NCI-H510A treated with DMSO at 0.1 percent for 48 hours (cell line): Measurements from ENCODE around the gene ZNF319.

ENCODE experiments used
- DNase-seq: peaks from one replicate; lab custom pipeline; 2025; lab: John Stamatoyannopoulos, UW

Gene ZNF319

GRCh38 chr16:57999971-58000705 lies at the start of gene ZNF319:
Gene ZNF319, minus strand, starts transcription at chr16:58000672. Its CDS starts 2,407 bp downstream, at chr16:57998265.
- DNase-seq: no peak

- no peak for DNase-seq
Measured at GRCh38 chr16:58049232-58050185, 49.0 kb upstream of the ZNF319 start.

GRCh38 chr16:58048494-58049231 lies 48.2 kb upstream of the ZNF319 start:
- DNase-seq: no peak

- DNase-seq: no peak
Measured at GRCh38 chr16:58047557-58048348, 47.3 kb upstream of the ZNF319 start.

GRCh38 chr16:58046936-58047335 lies 46.5 kb upstream of the ZNF319 start:
- no peak for DNase-seq

- no peak for DNase-seq
Measured at GRCh38 chr16:58046054-58046881, 45.8 kb upstream of the ZNF319 start.

GRCh38 chr16:58045096-58045495 lies 44.6 kb upstream of the ZNF319 start:
- no peak for DNase-seq

- DNase-seq: no peak
Measured at GRCh38 chr16:58044266-58045019, 44.0 kb upstream of the ZNF319 start.

- DNase-seq: no peak
Measured at GRCh38 chr16:58043571-58044155, 43.2 kb upstream of the ZNF319 start.

GRCh38 chr16:58042886-58043515 lies 42.5 kb upstream of the ZNF319 start:
- DNase-seq: no peak

- no peak for DNase-seq
Measured at GRCh38 chr16:58042001-58042885, 41.8 kb upstream of the ZNF319 start.

GRCh38 chr16:58041628-58041955 lies 41.1 kb upstream of the ZNF319 start:
- no peak for DNase-seq

GRCh38 chr16:58040945-58041627 lies 40.6 kb upstream of the ZNF319 start:
- no peak for DNase-seq

- no peak for DNase-seq
Measured at GRCh38 chr16:58040496-58040846, 40.0 kb upstream of the ZNF319 start.

- no peak for DNase-seq
Measured at GRCh38 chr16:58039829-58040495, 39.5 kb upstream of the ZNF319 start.

- no peak for DNase-seq
Measured at GRCh38 chr16:58038219-58038641, 37.8 kb upstream of the ZNF319 start.
